HepG2 (cell line): ENCODE data around the gene RAP2C. TPM values are rescaled to one million over a fixed set of nuclear protein-coding genes. Genes with fewer than 3 reads are reported as not detected.

Experiments
- BRD4 ChIP-seq: sonication (generic); formaldehyde crosslinking; IDR thresholded peaks from 2 replicates; pipeline ENCODE4 v1.4.0; 2020; ENCODE audit warnings: missing genetic modification reagents
- CBFB ChIP-seq: sonication (generic); formaldehyde crosslinking; IDR thresholded peaks from 2 replicates; pipeline ENCODE4 v1.4.0; 2020; ENCODE audit warnings: missing genetic modification reagents
- FOSL1 ChIP-seq: sonication (generic); formaldehyde crosslinking; IDR thresholded peaks from 2 replicates; pipeline ENCODE4 v1.9.0; 2021; ENCODE audit warnings: missing genetic modification reagents, borderline replicate concordance
- GLI4 ChIP-seq: sonication (generic); formaldehyde crosslinking; IDR thresholded peaks from 2 replicates; pipeline ENCODE4 v1.5.1; 2020; ENCODE audit warnings: missing genetic modification reagents, mild to moderate bottlenecking, moderate library complexity, borderline replicate concordance
- MBNL3 ChIP-seq: fragments of 250-450 bp; sonication (Bioruptor Pico); conservative IDR thresholded peaks from 2 replicates; pipeline ENCODE4 v1.8.0; 2022; ENCODE audit warnings: mild to moderate bottlenecking, inconsistent platforms
- MTA1 ChIP-seq: sonication (generic); formaldehyde crosslinking; IDR thresholded peaks from 2 replicates; pipeline ENCODE4 v1.4.0; 2020; ENCODE audit warnings: missing genetic modification reagents, mild to moderate bottlenecking, borderline replicate concordance
- MTF2 ChIP-seq: sonication (generic); formaldehyde crosslinking; IDR thresholded peaks from 2 replicates; pipeline ENCODE4 v1.5.0; 2020; ENCODE audit warnings: missing genetic modification reagents, borderline replicate concordance
- NFATC3 ChIP-seq: sonication (generic); formaldehyde crosslinking; IDR thresholded peaks from 2 replicates; pipeline ENCODE4 v1.5.1; 2020; ENCODE audit warnings: mild to moderate bottlenecking, missing genetic modification reagents
- NFKBIZ ChIP-seq: IDR thresholded peaks from 2 replicates; pipeline ENCODE4 v1.6.1; 2018; ENCODE audit warnings: missing genetic modification reagents, missing compliant biosample characterization
- POLR2A ChIP-seq, 2 experiments: IDR thresholded peaks; 2 replicates each; pipeline ENCODE4 v1.6.1; 2011; ENCODE audit warnings: low read depth in 2 of 2, low read length in 2 of 2, mild to moderate bottlenecking in 1 of 2, moderate library complexity in 1 of 2; ENCODE audit not compliant: insufficient read depth in 1 of 2
- SALL1 ChIP-seq: sonication (generic); formaldehyde crosslinking; IDR thresholded peaks from 2 replicates; pipeline ENCODE4 v1.8.0; 2022; ENCODE audit warnings: mild to moderate bottlenecking, missing genetic modification reagents
- TBL1XR1 ChIP-seq: fragments of 150-350 bp; IDR thresholded peaks from 2 replicates; pipeline ENCODE4 v1.6.1; 2014; ENCODE audit warnings: borderline replicate concordance, low read length; ENCODE audit not compliant: partially characterized antibody
- THAP11 ChIP-seq: IDR thresholded peaks from 2 replicates; pipeline ENCODE4 v1.6.1; 2016; ENCODE audit warnings: missing biosample characterization, missing genetic modification reagents
- TMF1 ChIP-seq: sonication (generic); formaldehyde crosslinking; IDR thresholded peaks from 2 replicates; pipeline ENCODE4 v1.8.1; 2022; ENCODE audit warnings: low read depth, missing genetic modification reagents
- ZBTB7B ChIP-seq: sonication (generic); formaldehyde crosslinking; IDR thresholded peaks from 2 replicates; pipeline ENCODE4 v1.4.0; 2020; ENCODE audit warnings: missing genetic modification reagents
- ZNF143 ChIP-seq: sonication (generic); formaldehyde crosslinking; IDR thresholded peaks from 2 replicates; pipeline ENCODE4 v1.4.0; 2020; ENCODE audit warnings: missing genetic modification reagents
- ZNF354B ChIP-seq: sonication (generic); formaldehyde crosslinking; IDR thresholded peaks from 2 replicates; pipeline ENCODE4 v1.8.0; 2022; ENCODE audit warnings: mild to moderate bottlenecking, missing genetic modification reagents
- ZNF484 ChIP-seq: sonication (generic); formaldehyde crosslinking; IDR thresholded peaks from 2 replicates; pipeline ENCODE4 v1.5.1; 2020; ENCODE audit warnings: mild to moderate bottlenecking, low read depth, missing genetic modification reagents, borderline replicate concordance
- ZNF569 ChIP-seq: sonication (generic); formaldehyde crosslinking; IDR thresholded peaks from 2 replicates; pipeline ENCODE4 v1.5.0; 2020; ENCODE audit warnings: mild to moderate bottlenecking, missing genetic modification reagents, moderate library complexity, borderline replicate concordance
- ZNF709 ChIP-seq: sonication (generic); formaldehyde crosslinking; IDR thresholded peaks from 2 replicates; pipeline ENCODE4 v1.5.0; 2020; ENCODE audit warnings: mild to moderate bottlenecking, missing genetic modification reagents
- polyA plus RNA-seq, 8 experiments: library from polyadenylated mRNA; depleted of rRNA in 3 of 8; stranded (reverse) in 7 of 8; unstranded in 1 of 8; fragments of >200 nt; fragmentation: Illumina TruSeq in 4 of 8; extraction: Trizol in 4 of 8; gene quantifications; 2 replicates each; pipeline versions ENCODE4 v1.2.1 to v1.2.3, GENCODE V29; 2011 to 2016; ENCODE audit warnings: low read depth in 4 of 8, missing spikeins in 1 of 8, mixed read lengths in 1 of 8; ENCODE audit not compliant: insufficient read depth in 1 of 8
- total RNA-seq, 5 experiments: library from RNA; depleted of rRNA; stranded (reverse); fragments of >200 nt; fragmentation: Illumina TruSeq; extraction: Trizol; gene quantifications; 2 replicates each; pipeline ENCODE4 v1.2.3, GENCODE V29; 2016; ENCODE audit warnings: low read depth in 1 of 5
- TF ChIP-seq, protein P1 (sequence below): sonication (generic); formaldehyde crosslinking; IDR thresholded peaks from 2 replicates; pipeline ENCODE4 v1.4.0; 2020; ENCODE audit warnings: missing genetic modification reagents
- TF ChIP-seq, protein P2 (sequence below): sonication (generic); formaldehyde crosslinking; IDR thresholded peaks from 2 replicates; pipeline ENCODE4 v1.4.0; 2020; ENCODE audit warnings: low read depth, missing genetic modification reagents
- TF ChIP-seq, protein P3 (sequence below): sonication (generic); formaldehyde crosslinking; IDR thresholded peaks from 2 replicates; pipeline ENCODE4 v1.5.0; 2020; ENCODE audit warnings: mild to moderate bottlenecking, low read depth, missing genetic modification reagents, borderline replicate concordance
- TF ChIP-seq, protein P4 (sequence below): IDR thresholded peaks from 2 replicates; pipeline ENCODE4 v1.6.1; 2016; ENCODE audit warnings: control low read depth
- TF ChIP-seq, protein P5 (sequence below): sonication (generic); formaldehyde crosslinking; IDR thresholded peaks from 2 replicates; pipeline ENCODE4 v1.4.0; 2020; ENCODE audit warnings: mild to moderate bottlenecking, missing genetic modification reagents

The RAP2C gene
- total and polyA plus RNA-seq, 2 of the 13 experiments (the other 11 are each of a cell fraction or from before 2014, with no cell fraction given) = 8.0 to 28.5 TPM

DNA sequence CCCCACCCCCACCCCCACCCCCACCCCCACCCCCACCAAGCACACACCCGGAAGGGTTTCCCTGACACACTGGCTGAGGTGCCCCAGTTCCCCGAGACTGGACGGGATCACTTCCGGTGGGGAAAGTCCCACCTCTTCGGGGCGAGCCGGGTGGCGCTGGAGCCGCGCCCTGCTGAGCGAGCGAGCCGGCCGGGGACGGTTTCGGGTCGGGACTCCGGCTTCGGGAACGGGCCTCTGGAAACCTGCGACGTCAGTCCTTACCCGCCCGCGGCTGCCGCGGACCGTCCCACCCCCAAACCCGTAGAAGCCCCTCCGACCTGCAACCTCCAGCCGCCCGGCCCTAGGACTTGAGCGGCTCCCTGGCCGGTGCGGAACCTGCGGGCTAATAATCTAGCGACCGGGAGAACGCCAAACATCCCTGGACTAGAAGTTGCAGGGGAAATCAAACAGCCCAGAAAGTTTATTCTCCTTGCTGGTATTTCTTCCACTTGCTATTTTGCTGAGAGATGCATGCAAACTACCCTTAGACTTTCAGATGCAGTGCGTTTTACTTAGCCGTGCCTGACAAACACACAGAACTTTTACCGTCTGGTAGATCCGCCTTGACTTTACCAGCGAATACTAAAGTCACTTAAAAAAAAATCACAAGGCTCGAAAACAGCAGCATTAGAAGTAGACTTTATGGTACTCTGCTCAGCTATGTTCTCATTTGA is 991 bp downstream of the RAP2C start (continued):
- TF ChIP-seq ZNF484 (CRISPR knock-in tag) = no peak
- TF ChIP-seq, protein P1, sequence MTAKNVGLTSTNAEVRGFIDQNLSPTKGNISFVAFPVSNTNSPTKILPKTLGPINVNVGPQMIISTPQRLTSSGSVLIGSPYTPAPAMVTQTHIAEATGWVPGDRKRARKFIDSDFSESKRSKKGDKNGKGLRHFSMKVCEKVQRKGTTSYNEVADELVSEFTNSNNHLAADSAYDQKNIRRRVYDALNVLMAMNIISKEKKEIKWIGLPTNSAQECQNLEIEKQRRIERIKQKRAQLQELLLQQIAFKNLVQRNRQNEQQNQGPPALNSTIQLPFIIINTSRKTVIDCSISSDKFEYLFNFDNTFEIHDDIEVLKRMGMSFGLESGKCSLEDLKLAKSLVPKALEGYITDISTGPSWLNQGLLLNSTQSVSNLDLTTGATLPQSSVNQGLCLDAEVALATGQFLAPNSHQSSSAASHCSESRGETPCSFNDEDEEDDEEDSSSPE (CRISPR knock-in tag) = no peak
- TF ChIP-seq TMF1 = no peak
- TF ChIP-seq THAP11 = peak; percentile 84
- TF ChIP-seq, protein P2, sequence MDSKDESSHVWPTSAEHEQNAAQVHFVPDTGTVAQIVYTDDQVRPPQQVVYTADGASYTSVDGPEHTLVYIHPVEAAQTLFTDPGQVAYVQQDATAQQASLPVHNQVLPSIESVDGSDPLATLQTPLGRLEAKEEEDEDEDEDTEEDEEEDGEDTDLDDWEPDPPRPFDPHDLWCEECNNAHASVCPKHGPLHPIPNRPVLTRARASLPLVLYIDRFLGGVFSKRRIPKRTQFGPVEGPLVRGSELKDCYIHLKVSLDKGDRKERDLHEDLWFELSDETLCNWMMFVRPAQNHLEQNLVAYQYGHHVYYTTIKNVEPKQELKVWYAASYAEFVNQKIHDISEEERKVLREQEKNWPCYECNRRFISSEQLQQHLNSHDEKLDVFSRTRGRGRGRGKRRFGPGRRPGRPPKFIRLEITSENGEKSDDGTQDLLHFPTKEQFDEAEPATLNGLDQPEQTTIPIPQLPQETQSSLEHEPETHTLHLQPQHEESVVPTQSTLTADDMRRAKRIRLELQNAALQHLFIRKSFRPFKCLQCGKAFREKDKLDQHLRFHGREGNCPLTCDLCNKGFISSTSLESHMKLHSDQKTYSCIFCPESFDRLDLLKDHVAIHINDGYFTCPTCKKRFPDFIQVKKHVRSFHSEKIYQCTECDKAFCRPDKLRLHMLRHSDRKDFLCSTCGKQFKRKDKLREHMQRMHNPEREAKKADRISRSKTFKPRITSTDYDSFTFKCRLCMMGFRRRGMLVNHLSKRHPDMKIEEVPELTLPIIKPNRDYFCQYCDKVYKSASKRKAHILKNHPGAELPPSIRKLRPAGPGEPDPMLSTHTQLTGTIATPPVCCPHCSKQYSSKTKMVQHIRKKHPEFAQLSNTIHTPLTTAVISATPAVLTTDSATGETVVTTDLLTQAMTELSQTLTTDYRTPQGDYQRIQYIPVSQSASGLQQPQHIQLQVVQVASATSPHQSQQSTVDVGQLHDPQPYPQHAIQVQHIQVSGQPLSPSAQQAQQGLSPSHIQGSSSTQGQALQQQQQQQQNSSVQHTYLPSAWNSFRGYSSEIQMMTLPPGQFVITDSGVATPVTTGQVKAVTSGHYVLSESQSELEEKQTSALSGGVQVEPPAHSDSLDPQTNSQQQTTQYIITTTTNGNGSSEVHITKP (CRISPR knock-in tag) = no peak
- no peak for TF ChIP-seq ZNF354B (CRISPR knock-in tag)
- 0 out of 2 replicates have a peak, but pooled peaks have one; percentile 39 for TF ChIP-seq NFKBIZ (CRISPR knock-in tag)
- TF ChIP-seq MTF2 (CRISPR knock-in tag) = no peak
- TF ChIP-seq FOSL1 = no peak
- TF ChIP-seq SALL1 (CRISPR knock-in tag) = peak; percentile 44; the same call in 1 of the 2 replicates
- TF ChIP-seq, protein P3, sequence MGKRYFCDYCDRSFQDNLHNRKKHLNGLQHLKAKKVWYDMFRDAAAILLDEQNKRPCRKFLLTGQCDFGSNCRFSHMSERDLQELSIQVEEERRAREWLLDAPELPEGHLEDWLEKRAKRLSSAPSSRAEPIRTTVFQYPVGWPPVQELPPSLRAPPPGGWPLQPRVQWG (CRISPR knock-in tag) = no peak
- no peak for TF ChIP-seq NFATC3 (CRISPR knock-in tag)
- TF ChIP-seq, protein P4, sequence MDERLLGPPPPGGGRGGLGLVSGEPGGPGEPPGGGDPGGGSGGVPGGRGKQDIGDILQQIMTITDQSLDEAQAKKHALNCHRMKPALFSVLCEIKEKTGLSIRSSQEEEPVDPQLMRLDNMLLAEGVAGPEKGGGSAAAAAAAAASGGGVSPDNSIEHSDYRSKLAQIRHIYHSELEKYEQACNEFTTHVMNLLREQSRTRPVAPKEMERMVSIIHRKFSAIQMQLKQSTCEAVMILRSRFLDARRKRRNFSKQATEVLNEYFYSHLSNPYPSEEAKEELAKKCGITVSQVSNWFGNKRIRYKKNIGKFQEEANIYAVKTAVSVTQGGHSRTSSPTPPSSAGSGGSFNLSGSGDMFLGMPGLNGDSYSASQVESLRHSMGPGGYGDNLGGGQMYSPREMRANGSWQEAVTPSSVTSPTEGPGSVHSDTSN = no peak
- TF ChIP-seq ZBTB7B (CRISPR knock-in tag) = no peak
- TF ChIP-seq, protein P5, sequence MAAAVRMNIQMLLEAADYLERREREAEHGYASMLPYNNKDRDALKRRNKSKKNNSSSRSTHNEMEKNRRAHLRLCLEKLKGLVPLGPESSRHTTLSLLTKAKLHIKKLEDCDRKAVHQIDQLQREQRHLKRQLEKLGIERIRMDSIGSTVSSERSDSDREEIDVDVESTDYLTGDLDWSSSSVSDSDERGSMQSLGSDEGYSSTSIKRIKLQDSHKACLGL (CRISPR knock-in tag) = no peak
- TF ChIP-seq ZNF143 (CRISPR knock-in tag) = no peak
- no peak for TF ChIP-seq ZNF569 (CRISPR knock-in tag)
- no peak for TF ChIP-seq ZNF709 (CRISPR knock-in tag)
- TF ChIP-seq BRD4 = no peak
- no peak for TF ChIP-seq MTA1
- no peak for TF ChIP-seq MBNL3 (CRISPR knock-in tag)
- TF ChIP-seq GLI4 (CRISPR knock-in tag) = no peak
- no peak for TF ChIP-seq CBFB (CRISPR knock-in tag)
- peak in 1 of 2 experiments; percentile 48; a peak in 3 of 4 replicates for TF ChIP-seq POLR2A (IDR thresholded peaks at IDR 0.05; ENCODE audit: insufficient read depth in 1 of 2, low read depth in 2 of 2, low read length in 2 of 2)
- TF ChIP-seq TBL1XR1 = no peak
